SU-DHL-6 (cell line): ENCODE measurements around the gene PANK3.

ENCODE experiments used
- H2AFZ ChIP-seq: fragments of 200-600 bp; sonication (generic); 2 replicates; pipeline ENCODE4 v1.6.1; 2014; ENCODE audit warnings: low read depth, mild to moderate bottlenecking, moderate library complexity, mixed read lengths, antibody characterized with exemption, low read length; ENCODE audit not compliant: severe bottlenecking
- H3F3A ChIP-seq: fragments of 200-600 bp; shearing (Covaris generic); 2 replicates; pipeline ENCODE4 v1.6.0; 2016; ENCODE audit warnings: antibody characterized with exemption, mild to moderate bottlenecking; ENCODE audit not compliant: insufficient read depth
- H3K27ac ChIP-seq: fragments of 200-600 bp; sonication (generic); 2 replicates; pipeline ENCODE4 v1.5.1; 2016; ENCODE audit warnings: low read depth, mild to moderate bottlenecking, low read length, moderate library complexity, mixed read lengths
- H3K27me3 ChIP-seq: fragments of 200-600 bp; sonication (generic), shearing (Covaris generic); 2 replicates; pipeline ENCODE4 v1.6.0; 2014; ENCODE audit warnings: mild to moderate bottlenecking, low read length
- H3K36me3 ChIP-seq: fragments of 200-600 bp; sonication (generic); 2 replicates; pipeline ENCODE4 v1.6.1; 2014; ENCODE audit warnings: mild to moderate bottlenecking, low read length, mixed read lengths
- H3K4me2 ChIP-seq: fragments of 300-600, 200-600 bp; shearing (Covaris generic), sonication (generic); 2 replicates; pipeline ENCODE4 v1.6.0; 2014; ENCODE audit warnings: low read length, low read depth, mild to moderate bottlenecking; ENCODE audit not compliant: poor library complexity, severe bottlenecking
- H3K4me3 ChIP-seq: fragments of 200-600 bp; sonication (generic); 2 replicates; pipeline ENCODE4 v1.5.1; 2014; ENCODE audit warnings: antibody characterized with exemption, low read length, mild to moderate bottlenecking, mixed read lengths; ENCODE audit not compliant: insufficient read depth, poor library complexity, severe bottlenecking
- H3K79me2 ChIP-seq: fragments of 200-600 bp; sonication (generic); 2 replicates; pipeline ENCODE4 v1.6.1; 2014; ENCODE audit warnings: mild to moderate bottlenecking, low read length, moderate library complexity; ENCODE audit not compliant: insufficient read depth
- H3K9ac ChIP-seq: fragments of 200-600 bp; sonication (generic); 2 replicates; pipeline ENCODE4 v1.7.0; 2014; ENCODE audit warnings: mild to moderate bottlenecking, low read length
- H3K9me2 ChIP-seq: fragments of 200-600 bp; sonication (generic); replicated peaks from 2 replicates; pipeline ENCODE4 v1.6.1; 2014; ENCODE audit warnings: low read length; ENCODE audit not compliant: insufficient read depth
- H3K9me3 ChIP-seq: fragments of 200-600 bp; sonication (generic); 2 replicates; pipeline ENCODE4 v1.6.1; 2014; ENCODE audit warnings: low read length, mixed read lengths; ENCODE audit not compliant: insufficient read depth
- H4K20me1 ChIP-seq: fragments of 200-600 bp; sonication (generic); 2 replicates; pipeline ENCODE4 v1.6.1; 2014; ENCODE audit warnings: low read depth, mild to moderate bottlenecking, antibody characterized with exemption, low read length, moderate library complexity, mixed read lengths
- EZH2phosphoT487 ChIP-seq: fragments of 200-600 bp; sonication (generic), shearing (Covaris generic); conservative IDR thresholded peaks from 2 replicates; pipeline ENCODE4 v1.6.1; 2018; ENCODE audit warnings: mild to moderate bottlenecking, antibody characterized with exemption, low read length, moderate library complexity, mixed read lengths
- TF ChIP-seq, protein P1 (sequence below): fragments of 200-600 bp; sonication (generic); IDR thresholded peaks from one replicate; pipeline ENCODE4 v1.5.1; 2017; ENCODE audit warnings: antibody characterized with exemption, mild to moderate bottlenecking, low read length, moderate library complexity; ENCODE audit not compliant: insufficient read depth, poor library complexity, severe bottlenecking

The PANK3 gene

DNA sequence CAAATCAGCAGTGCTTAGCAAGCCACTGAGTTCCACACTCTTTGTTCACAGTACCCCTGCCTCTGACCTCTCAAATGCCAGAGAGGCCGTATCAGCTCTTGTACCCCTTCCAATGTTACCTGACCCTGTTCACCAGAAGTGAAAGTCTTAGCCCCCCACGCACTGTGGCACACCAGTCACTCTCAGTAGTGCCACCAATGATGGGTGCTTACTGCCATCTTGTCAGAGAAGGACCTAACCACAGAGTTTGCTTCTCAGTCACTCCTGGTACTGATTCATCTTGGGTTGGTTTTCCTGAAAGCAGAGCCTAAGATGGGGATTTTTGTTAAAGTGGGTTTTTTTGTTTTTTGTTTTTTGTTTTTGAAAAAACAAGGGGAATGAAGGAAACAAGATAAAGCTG, 28.8 kb upstream of the PANK3 start:
- no peak overlapping the region for H3K4me2 ChIP-seq

DNA sequence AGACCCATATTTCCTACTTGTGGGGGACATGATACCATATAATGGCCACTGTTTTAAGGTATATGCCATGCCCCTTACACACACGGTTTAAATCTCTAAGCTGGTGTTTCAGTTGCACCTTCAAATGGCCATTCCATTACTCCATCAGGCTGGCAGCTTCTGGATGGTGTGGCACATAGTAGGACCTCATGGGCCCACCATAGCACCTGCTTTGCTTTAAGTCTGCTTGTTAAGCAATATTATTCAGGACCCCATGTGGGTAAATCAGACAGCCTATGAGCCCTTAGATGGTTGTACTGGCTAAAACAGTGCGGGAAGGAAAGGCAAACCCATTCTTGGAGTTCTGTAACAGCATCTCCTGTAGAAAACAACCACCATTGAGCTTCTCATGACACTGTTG, 27.4 kb upstream of the PANK3 start:
- Histone ChIP-seq H2AFZ (no peak overlapping the region), H3K9me2 (no peaks in the 10 kb centered on the region), H3K9me3 (no peaks in the 10 kb centered on the region), H3K36me3 (no peaks in the 10 kb centered on the region), H3K27me3 (no peaks in the 10 kb centered on the region), H3K9ac (no peak overlapping the region), H3K27ac (no peak overlapping the region), H3K79me2 (no peaks in the 10 kb centered on the region), H3K4me2 (no peak overlapping the region), H3F3A (no peaks in the 10 kb centered on the region), H4K20me1 (no peaks in the 10 kb centered on the region), H3K4me3 (no peak overlapping the region)
- TF ChIP-seq, protein P1, sequence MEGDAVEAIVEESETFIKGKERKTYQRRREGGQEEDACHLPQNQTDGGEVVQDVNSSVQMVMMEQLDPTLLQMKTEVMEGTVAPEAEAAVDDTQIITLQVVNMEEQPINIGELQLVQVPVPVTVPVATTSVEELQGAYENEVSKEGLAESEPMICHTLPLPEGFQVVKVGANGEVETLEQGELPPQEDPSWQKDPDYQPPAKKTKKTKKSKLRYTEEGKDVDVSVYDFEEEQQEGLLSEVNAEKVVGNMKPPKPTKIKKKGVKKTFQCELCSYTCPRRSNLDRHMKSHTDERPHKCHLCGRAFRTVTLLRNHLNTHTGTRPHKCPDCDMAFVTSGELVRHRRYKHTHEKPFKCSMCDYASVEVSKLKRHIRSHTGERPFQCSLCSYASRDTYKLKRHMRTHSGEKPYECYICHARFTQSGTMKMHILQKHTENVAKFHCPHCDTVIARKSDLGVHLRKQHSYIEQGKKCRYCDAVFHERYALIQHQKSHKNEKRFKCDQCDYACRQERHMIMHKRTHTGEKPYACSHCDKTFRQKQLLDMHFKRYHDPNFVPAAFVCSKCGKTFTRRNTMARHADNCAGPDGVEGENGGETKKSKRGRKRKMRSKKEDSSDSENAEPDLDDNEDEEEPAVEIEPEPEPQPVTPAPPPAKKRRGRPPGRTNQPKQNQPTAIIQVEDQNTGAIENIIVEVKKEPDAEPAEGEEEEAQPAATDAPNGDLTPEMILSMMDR, result no peak
- no peak for TF ChIP-seq EZH2phosphoT487

More for the DNA sequence above, 28.8 kb upstream of the PANK3 start:
- no peak overlapping the region for H3K4me3 ChIP-seq
- TF ChIP-seq EZH2phosphoT487, result no peak
- TF ChIP-seq, protein P1, result no peak
- no peaks in the 10 kb centered on the region for H3K27me3 ChIP-seq
- H3F3A ChIP-seq, result no peaks in the 10 kb centered on the region
- H3K36me3 ChIP-seq, result no peaks in the 10 kb centered on the region
- no peaks in the 10 kb centered on the region for H3K79me2 ChIP-seq
- H3K9ac ChIP-seq, result no peak overlapping the region
- H2AFZ ChIP-seq, result no peak overlapping the region
- H4K20me1 ChIP-seq, result no peaks in the 10 kb centered on the region
- H3K27ac ChIP-seq, result no peak overlapping the region
- no peaks in the 10 kb centered on the region for H3K9me3 ChIP-seq
- no peaks in the 10 kb centered on the region for H3K9me2 ChIP-seq

DNA sequence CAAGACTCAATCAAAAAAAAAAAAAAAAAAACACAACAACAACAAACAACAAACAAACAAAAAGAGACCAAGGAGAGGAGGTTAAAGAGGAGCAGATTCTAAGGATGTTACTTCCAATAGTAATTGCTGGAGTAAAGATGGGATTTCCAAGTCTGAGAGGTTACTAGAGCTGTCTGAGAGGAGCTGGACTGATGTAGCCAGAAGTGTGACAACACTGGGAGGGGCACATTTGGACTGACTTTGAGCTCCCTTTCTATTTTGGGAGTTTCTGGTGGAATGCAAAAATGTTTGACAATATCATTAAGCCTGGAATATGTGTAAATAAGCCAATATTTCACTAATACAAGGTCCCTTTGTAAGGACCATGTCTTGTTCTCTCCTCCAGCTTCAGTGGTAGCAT, 25.3 kb upstream of the PANK3 start:
- no peaks in the 10 kb centered on the region for H3K27me3 ChIP-seq
- H3K27ac ChIP-seq, result no peak overlapping the region
- H3K9ac ChIP-seq, result no peak overlapping the region
- TF ChIP-seq, protein P1, result no peak
- H3K9me2 ChIP-seq, result no peaks in the 10 kb centered on the region
- H3F3A ChIP-seq, result no peaks in the 10 kb centered on the region
- H3K9me3 ChIP-seq, result no peaks in the 10 kb centered on the region
- H4K20me1 ChIP-seq, result no peaks in the 10 kb centered on the region
- no peak overlapping the region for H2AFZ ChIP-seq
- H3K79me2 ChIP-seq, result no peaks in the 10 kb centered on the region
- no peaks in the 10 kb centered on the region for H3K36me3 ChIP-seq
- no peak overlapping the region for H3K4me2 ChIP-seq
- H3K4me3 ChIP-seq, result no peak overlapping the region

DNA sequence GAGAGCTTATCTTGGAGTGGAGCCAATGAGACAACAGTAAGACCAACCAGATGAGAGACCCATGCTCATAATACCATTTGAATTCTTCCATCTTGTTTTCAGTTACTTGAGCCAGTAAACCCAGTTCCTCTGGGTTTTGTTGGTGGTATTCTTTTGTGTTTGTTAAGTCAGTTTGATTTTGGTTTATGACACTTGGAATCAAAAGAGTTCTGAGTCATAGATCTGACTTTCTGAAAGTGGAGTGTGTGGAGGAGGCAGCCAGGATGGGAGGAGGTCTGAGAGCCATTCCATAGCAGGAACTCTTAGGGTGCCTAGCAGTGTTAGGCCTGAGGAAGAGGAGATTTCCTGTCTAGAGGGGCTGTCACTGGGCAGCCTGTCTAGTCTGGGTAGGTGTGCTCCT, 24.6 kb upstream of the PANK3 start:
- no peaks in the 10 kb centered on the region for H3K36me3 ChIP-seq
- no peaks in the 10 kb centered on the region for H3F3A ChIP-seq
- H3K9me3 ChIP-seq, result no peaks in the 10 kb centered on the region
- H3K27ac ChIP-seq, result no peak overlapping the region
- no peaks in the 10 kb centered on the region for H3K79me2 ChIP-seq
- H3K4me2 ChIP-seq, result no peak overlapping the region
- no peak overlapping the region for H3K4me3 ChIP-seq
- no peaks in the 10 kb centered on the region for H3K9me2 ChIP-seq
- no peaks in the 10 kb centered on the region for H4K20me1 ChIP-seq
- no peaks in the 10 kb centered on the region for H3K27me3 ChIP-seq
- no peak overlapping the region for H3K9ac ChIP-seq
- no peak overlapping the region for H2AFZ ChIP-seq
- TF ChIP-seq, protein P1, result no peak
- TF ChIP-seq EZH2phosphoT487, result no peak
